VCaP (cell line): ENCODE data around the gene GGACT.

Experiments
- H3K27ac ChIP-seq: fragments of 450-650 bp; 2 replicates; pipeline ENCODE4 v1.5.1; 2017
- TF ChIP-seq, protein P1 (sequence below): fragments of 450-650 bp; conservative IDR thresholded peaks from 2 replicates; pipeline ENCODE4 v1.5.1; 2017; ENCODE audit warnings: mild to moderate bottlenecking, moderate library complexity

GGACT gene

DNA sequence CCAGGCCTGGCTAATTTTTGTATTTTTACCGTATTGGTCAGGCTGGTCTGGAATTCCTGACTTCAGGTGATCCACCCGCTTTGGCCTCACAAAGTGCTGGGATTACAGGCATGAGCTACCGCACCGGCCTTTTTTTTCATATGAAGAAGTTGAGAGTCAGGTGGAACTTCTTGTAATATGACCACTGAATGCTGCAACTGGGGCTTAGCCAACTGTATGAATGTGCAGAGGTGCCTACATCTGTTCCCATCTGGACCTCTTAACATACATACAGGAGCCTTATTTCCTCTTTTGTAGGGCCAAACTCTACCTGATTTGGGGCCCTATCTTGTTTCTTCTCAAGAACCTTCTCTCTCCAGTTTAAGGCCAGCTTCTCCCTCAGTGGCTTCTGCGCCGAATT lies 11.9 kb upstream of the GGACT start:
- TF ChIP-seq, protein P1, sequence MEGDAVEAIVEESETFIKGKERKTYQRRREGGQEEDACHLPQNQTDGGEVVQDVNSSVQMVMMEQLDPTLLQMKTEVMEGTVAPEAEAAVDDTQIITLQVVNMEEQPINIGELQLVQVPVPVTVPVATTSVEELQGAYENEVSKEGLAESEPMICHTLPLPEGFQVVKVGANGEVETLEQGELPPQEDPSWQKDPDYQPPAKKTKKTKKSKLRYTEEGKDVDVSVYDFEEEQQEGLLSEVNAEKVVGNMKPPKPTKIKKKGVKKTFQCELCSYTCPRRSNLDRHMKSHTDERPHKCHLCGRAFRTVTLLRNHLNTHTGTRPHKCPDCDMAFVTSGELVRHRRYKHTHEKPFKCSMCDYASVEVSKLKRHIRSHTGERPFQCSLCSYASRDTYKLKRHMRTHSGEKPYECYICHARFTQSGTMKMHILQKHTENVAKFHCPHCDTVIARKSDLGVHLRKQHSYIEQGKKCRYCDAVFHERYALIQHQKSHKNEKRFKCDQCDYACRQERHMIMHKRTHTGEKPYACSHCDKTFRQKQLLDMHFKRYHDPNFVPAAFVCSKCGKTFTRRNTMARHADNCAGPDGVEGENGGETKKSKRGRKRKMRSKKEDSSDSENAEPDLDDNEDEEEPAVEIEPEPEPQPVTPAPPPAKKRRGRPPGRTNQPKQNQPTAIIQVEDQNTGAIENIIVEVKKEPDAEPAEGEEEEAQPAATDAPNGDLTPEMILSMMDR: no peak
- no peak overlapping the region for H3K27ac ChIP-seq

- TF ChIP-seq, protein P1: no peak
Observed at GRCh38 chr13:100597253-100597652, 8.7 kb upstream of the GGACT start.

GRCh38 chr13:100596516-100596915 lies 7.9 kb upstream of the GGACT start:
- no peak overlapping the region for H3K27ac ChIP-seq
- TF ChIP-seq, protein P1: no peak

More at GRCh38 chr13:100597253-100597652, 8.7 kb upstream of the GGACT start:
- no peak overlapping the region for H3K27ac ChIP-seq

- TF ChIP-seq, protein P1: peak; percentile 53; the same call in 1 of the 2 replicates
- no peak overlapping the region for H3K27ac ChIP-seq
Observed at GRCh38 chr13:100594731-100595130, 6.1 kb upstream of the GGACT start.

DNA sequence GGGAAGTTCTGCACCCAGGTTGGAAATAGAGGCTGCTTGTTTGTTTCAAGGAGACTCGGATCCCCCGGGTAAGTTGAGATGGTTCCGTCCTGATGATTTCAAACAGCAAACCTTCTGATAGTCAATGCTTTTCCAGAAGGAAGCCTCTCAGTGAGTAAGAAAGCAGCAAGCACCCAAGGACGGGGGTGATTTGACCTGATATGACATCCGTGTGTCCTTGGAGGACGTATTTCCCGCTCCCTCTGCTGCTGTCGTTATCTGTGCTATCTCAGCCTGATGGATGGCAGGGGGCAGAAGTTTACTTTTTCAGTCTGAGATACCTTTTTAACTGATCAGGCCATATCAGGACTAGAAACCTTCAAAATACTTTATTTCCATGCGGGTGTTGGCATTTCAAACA lies 5.7 kb upstream of the GGACT start:
- no peak overlapping the region for H3K27ac ChIP-seq
- TF ChIP-seq, protein P1: no peak

- H3K27ac ChIP-seq: 0 out of 2 replicates have a peak overlapping the region, but pooled peaks have one; percentile 80
- TF ChIP-seq, protein P1: no peak
Observed at GRCh38 chr13:100589178-100589725, 663 bp upstream of the GGACT start.

- H3K27ac ChIP-seq: no peak overlapping the region
- TF ChIP-seq, protein P1: no peak
Observed at GRCh38 chr13:100584896-100585295, 3.7 kb downstream of the GGACT start.
